HG03460 (cell line): Measurements from ENCODE around the gene OXCT1.
"Not testable (repeated sequence)": the region's sequence is repeated elsewhere in the genome, so short reads cannot be mapped to it uniquely, and the experiment has no call there.

Experiments used
- ATAC-seq: cut with Tn5 transposase; IDR thresholded peaks from one replicate; pipeline ENCODE4 v1.9.1; 2021; ENCODE audit not compliant: unreplicated experiment

OXCT1 gene

DNA sequence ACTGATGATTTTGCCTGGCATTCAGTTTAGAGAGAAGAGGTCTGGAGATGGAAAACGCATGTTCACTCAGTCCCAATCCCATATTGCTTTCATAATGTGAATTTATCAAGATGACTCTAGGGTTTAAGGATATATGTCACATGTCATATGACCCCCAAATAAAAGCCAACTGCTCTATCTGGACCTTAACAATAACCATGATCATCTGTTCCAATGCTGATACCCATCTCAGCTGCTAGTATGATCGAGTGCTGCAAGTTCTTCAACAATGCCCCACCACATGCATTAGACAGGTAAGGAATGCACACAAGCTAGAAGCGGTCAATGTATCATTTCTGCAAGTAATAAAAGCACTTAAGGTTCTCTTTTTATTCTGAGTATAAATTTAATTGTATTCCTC, 91.8 kb downstream of the OXCT1 start:
- no peak for ATAC-seq

- ATAC-seq = no peak
These were observed 93.8 kb downstream of the OXCT1 start for GRCh38 chr5:41776435-41776834.

DNA sequence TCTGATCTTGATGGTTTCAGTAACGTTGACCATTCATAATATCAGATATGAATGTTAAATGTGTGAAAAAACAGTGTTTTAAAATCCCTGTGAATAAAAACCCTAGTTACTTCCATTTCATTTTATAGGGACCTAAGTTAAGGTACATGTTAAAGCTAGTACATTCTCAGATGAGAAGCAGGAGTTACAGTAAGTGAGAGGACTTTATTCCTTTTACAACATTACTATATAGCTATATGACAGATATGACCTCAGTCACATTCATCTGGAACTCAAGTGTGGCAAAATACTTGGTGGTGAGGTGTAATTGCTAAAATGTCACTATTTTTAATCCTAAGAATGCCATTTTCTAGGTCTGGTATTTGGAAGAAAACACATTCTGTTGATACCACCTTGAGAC, 96.4 kb downstream of the OXCT1 start:
- ATAC-seq = no peak

DNA sequence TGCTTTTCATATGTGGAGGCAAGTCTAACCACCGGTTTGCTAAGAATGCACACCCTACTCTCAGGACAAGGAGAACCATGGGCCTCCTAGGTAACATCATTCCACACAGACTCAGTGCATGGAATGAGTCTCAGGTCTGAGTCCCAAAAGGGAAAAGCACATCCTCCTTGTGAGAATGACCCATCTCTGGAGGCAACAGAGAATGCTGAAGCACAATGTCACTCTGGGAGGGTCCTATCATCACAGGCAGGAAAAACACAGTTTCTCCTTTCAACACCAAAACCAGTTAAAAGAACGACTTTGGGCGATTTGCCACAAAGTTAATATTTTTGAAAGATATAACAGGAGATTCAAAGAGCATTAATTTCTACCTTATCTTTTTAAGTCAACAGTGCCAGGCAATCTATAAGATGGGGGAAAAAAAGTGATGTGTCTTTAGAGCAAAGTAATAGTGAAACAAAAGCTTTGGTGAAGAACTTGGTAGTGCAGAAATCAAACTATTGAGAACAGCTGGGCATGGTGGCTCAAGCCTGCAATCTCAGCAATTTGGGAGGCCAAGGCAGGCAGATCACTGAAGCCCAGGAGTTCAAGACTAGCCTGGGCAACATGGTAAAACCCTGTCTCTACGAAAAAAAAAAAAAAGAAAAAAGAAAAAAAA, 97.3 kb downstream of the OXCT1 start:
- ATAC-seq = no peak

DNA sequence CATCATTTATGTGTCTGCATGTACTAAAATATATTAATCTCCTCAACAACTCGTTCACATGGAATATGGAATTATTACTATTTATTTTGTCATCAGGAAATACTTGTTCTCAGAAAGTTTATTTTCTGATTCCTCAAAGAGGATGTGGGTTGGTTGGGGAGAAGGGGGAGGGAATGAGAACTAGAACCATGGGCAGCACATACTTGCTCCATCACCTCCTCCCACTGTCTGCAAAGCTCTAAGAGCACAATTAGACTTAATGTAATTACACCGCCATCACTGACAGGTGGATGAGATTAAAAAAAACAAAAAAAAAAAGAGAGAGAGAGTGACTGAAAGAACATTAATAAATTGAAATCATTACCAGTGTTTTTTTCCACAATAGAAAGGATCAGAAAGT, 98.2 kb downstream of the OXCT1 start:
- ATAC-seq = no peak

DNA sequence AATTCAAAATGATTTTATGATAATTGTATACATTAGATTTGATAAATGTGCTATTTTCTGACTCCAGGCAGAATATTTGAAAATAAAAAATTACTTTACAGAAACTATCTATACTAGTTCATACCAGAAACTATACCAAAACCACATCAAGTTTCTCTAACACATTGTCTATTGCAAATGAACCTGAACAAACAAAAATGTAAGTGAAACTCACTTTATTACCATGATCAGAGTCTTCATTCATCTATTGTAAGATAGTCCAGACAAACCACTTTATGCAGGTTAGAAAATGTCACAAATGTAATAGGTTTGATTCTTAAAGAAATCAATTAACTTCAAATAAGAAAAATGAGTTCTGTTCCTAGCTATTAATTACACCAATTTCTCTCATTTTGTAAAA, 99.4 kb downstream of the OXCT1 start:
- peak; percentile 86 for ATAC-seq

- no peak for ATAC-seq
These were observed 101.5 kb downstream of the OXCT1 start for GRCh38 chr5:41768692-41769091.

DNA sequence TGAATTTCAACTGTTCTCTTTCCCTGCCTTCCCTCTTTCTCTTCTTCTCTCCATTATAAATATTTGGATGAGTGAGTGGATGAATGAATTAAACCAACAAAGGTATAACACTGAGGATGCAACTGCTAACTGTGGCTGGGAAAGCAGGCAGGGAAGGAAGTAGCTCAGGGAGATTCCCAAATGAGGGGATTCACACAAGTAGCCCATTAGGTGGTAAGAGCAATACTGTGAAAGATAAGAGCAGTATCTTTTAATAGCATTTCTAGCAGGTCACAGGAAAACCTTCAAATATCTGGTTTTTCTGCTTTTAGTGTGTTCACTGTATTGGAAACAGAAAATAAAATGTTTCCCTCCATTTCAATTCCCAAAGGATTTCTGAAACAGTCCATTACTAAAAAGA, 105.6 kb downstream of the OXCT1 start:
- ATAC-seq = no peak

DNA sequence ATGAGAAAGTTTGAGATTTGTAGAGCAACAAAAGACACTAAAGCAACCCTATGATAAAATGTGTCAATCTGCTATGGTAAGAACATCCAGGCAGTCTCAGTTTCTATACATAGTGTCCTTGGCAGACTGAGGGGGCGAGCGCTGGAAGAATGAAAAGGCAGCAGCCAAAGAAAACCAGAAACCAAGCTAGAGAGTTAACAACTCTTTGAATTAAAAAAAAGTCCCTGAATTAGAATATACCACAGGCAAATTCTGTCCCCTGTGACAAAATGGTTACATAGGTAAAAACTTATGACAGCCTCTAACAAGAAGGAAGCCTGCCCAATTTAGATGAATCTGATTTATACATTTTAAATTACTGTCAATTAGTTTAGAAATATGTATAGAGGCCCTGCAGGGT, 106.7 kb downstream of the OXCT1 start:
- peak; percentile 50 for ATAC-seq

- ATAC-seq = no peak
These were observed 107.1 kb downstream of the OXCT1 start for GRCh38 chr5:41763081-41763480.

- no peak for ATAC-seq
These were observed 107.8 kb downstream of the OXCT1 start for GRCh38 chr5:41762426-41762825.

- ATAC-seq = no peak
These were observed 108.6 kb downstream of the OXCT1 start for GRCh38 chr5:41761663-41762062.

DNA sequence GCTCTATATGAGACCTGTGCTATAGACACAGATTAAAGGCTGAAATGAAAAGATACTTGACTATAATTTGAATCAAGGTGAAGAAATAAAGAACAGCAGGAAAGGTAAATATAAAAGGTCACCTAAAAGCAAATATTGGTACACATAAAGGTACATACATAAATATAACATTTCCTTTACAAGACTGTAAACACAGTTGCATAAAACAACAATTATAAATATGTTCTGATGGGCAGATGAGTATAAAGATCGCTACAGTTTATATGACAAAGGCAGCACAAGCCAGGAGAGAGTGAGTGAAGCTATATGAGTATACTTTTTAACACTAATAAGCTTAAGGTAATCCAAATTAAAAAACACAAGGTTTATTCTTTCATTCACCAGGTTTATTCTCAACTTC, 114.5 kb downstream of the OXCT1 start:
- ATAC-seq = no peak

DNA sequence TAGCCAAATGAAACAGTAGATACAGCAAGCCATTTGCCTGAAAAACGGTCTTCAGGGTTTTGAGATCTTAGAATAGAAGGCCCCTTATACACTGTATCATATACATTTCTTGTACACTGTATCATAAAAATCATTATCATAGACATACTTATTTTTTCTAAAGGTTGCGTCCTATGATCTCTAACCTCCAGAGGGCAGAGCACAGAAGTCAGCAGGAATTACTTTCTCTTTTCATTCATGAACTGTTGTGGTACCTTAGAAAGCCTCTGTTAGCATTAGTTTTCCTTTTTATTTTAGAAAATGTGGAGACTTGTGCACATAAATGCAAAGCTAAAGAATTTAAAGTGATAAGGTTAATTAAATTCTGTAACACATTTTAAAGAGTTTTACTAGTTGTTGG, 115.4 kb downstream of the OXCT1 start:
- peak; percentile 69 for ATAC-seq

GRCh38 chr5:41751867-41752266, 118.4 kb downstream of the OXCT1 start:
- ATAC-seq = no peak

GRCh38 chr5:41748631-41749030, 121.6 kb downstream of the OXCT1 start:
- ATAC-seq = peak; percentile 97

DNA sequence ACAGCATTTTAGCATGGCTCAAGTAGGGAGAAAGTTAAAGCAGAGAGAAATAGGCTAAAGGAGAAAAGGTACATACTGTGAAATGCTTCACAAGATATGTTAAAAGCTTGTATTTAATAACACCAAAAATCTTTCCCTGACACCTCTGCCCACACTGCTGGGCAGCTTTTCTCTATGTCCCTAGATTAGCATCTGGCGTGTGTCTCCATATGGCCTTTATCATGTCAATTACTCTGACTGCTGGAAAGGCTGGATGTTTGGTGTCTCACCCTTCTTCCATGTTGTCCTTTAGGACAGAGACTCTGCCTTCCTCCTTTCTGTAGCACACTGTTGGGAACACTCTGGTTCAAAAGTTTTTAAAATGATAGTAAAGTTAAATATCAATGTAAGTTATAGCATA, 122.5 kb downstream of the OXCT1 start:
- ATAC-seq = no peak

DNA sequence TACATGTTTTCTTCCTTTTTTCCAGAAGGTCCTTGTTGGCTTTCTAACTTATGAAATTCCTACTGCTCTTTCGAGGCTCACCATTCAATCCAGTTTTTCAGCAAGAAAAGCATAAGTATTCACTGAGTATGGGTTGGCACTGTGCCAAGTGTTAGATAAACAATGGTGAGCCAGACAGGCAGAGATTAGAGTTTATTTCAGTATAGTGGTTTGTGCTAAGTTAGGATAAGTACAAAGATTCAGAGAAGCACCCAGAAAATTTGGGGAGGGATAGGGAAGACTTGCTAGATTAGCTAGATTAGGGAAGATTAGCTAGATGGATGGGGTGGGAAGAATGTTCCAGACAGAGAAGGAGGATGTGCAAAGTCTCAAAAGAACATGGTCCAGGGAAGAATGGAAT, 122.9 kb downstream of the OXCT1 start:
- no peak for ATAC-seq

DNA sequence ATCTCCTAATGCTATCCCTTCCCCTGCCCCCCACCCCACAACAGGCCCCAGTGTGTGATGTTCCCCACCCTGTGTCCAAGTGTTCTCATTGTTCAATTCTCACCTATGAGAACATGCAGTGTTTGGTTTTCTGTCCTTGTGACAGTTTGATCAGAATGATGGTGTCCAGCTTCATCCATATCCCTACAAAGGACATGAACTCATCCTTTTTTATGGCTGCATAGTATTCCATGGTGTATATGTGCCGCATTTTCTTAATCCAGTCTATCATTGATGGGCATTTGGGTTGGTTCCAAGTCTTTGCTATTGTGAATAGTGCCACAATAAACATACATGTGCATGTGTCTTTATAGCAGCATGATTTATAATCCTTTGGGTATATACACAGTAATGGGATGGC, 127.6 kb downstream of the OXCT1 start:
- ATAC-seq = not testable (repeated sequence)

DNA sequence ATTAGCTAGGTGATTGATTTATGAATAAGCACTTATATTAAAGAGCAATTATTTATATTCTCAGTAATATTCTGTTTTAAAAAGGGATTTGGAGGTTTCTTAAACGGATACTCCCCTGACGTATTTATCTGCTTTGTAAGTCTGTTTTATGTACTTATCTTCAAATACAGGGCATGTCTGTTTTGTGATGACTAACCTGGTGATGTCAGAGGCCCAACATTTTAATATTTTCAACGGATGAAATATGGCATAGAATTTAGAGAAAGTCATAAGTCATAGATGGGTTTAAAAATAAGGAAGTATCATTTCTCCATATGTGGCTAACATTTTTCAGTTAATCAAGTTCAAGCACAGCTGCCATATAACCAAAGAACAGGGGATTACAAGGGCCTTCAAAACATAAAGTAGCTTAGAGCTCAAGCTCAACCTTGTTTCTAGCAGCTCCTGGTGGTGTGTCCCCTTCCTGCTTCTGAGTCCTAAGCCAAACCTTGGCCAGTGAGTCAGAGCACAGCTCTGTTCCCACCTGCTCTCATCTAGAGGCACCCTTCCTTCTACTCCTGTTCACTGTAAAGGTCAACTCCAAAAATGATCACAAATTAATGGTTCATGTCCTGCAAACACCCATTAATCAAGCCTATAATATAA, 131.4 kb downstream of the OXCT1 start:
- no peak for ATAC-seq

GRCh38 chr5:41736641-41737040, 133.6 kb downstream of the OXCT1 start:
- no peak for ATAC-seq

- ATAC-seq = peak; percentile 72
These were observed 135.0 kb downstream of the OXCT1 start for GRCh38 chr5:41735213-41735612.

DNA sequence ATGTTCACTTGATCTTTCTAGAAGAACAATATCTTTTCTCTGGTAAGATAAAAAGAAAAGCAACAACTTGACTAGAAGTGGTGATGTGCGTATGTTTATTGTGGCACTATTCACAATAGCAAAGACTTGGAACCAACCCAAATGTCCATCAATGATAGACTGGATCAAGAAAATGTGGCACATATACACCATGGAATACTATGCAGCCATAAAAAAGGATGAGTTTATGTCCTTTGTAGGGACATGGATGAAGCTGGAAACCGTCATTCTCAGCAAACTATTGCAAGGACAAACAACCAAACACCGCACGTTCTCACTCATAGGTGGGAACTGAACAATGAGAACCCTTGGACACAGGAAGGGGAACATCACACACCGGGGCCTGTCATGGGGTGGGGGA, 140.8 kb downstream of the OXCT1 start:
- ATAC-seq = not testable (repeated sequence)
